Adipose tissue (tissue), 3 donors: Measurements from ENCODE around the gene CHI3L2. TPM values are rescaled to one million over a fixed set of nuclear protein-coding genes. Genes with fewer than 3 reads are reported as not detected.

Experiments
- H3K27ac ChIP-seq: one replicate; pipeline ENCODE4 v1.5.1; 2013; ENCODE audit warnings: low read depth, low read length
- WGBS, 3 donors: extraction: QIAGEN DNeasy Blood & Tissue Kit; methylation state at CpG; one replicate each; pipeline ENCODE4 v1.1.7; 2013; 5-methylcytosine and 5-hydroxymethylcytosine counted together
- polyA plus RNA-seq, 3 donors: library from polyadenylated mRNA; stranded (reverse); fragments of 200-250 nt; gene quantifications; one replicate each; pipeline ENCODE4 v1.2.3, GENCODE V29; 2013
- donor health status: healthy with polysubstance abuse.
- donor health status: Bipolar disorder and iron deficiency.
- donor health status: healthy.

CHI3L2 gene
- polyA plus RNA-seq, 3 donors = 1.0 to 20.5 (median 16.9) TPM

- WGBS, 3 donors = 62 to 93% (median 68%) methylated on average over 4 of the region's 4 CpGs
- H3K27ac ChIP-seq = no peak overlapping the region
These were observed 47.1 kb downstream of the CHI3L2 start for GRCh38 chr1:111274653-111275052.

- no peak overlapping the region for H3K27ac ChIP-seq
- 35 to 65% (median 54%) methylated on average over 1 of the region's 1 CpG for WGBS, 3 donors
These were observed 47.6 kb downstream of the CHI3L2 start for GRCh38 chr1:111275079-111275478.

GRCh38 chr1:111275780-111276433 lies 48.4 kb downstream of the CHI3L2 start:
- H3K27ac ChIP-seq = no peak overlapping the region

GRCh38 chr1:111279144-111279543 lies 51.6 kb downstream of the CHI3L2 start:
- no peak overlapping the region for H3K27ac ChIP-seq
- 76 to 87% (median 84%) methylated on average over 4 of the region's 4 CpGs for WGBS, 3 donors

GRCh38 chr1:111280267-111280666 lies 52.8 kb downstream of the CHI3L2 start:
- H3K27ac ChIP-seq = no peak overlapping the region

GRCh38 chr1:111281411-111281810 lies 53.9 kb downstream of the CHI3L2 start:
- WGBS, 3 donors = 80 to 89% (median 84%) methylated on average over 5 of the region's 5 CpGs
- H3K27ac ChIP-seq = no peak overlapping the region

- H3K27ac ChIP-seq = no peak overlapping the region
These were observed 56.3 kb downstream of the CHI3L2 start for GRCh38 chr1:111283838-111284237.

GRCh38 chr1:111285879-111286278 lies 58.4 kb downstream of the CHI3L2 start:
- H3K27ac ChIP-seq = no peak overlapping the region
- WGBS, 3 donors = 74 to 83% (median 77%) methylated on average over 2 of the region's 2 CpGs

- no peak overlapping the region for H3K27ac ChIP-seq
- WGBS, 3 donors = 0 to 37% (median 19%) methylated on average over 1 of the region's 1 CpG
These were observed 59.4 kb downstream of the CHI3L2 start for GRCh38 chr1:111286912-111287311.

- 52 to 62% (median 61%) methylated on average over 5 of the region's 5 CpGs for WGBS, 3 donors
- no peak overlapping the region for H3K27ac ChIP-seq
These were observed 61.9 kb downstream of the CHI3L2 start for GRCh38 chr1:111289371-111289770.

- H3K27ac ChIP-seq = no peak overlapping the region
- WGBS, 3 donors = 62 to 78% (median 63%) methylated on average over 3 of the region's 3 CpGs
These were observed 62.6 kb downstream of the CHI3L2 start for GRCh38 chr1:111290104-111290503.

- WGBS, 3 donors = 30 to 65% (median 48%) methylated on average over 7 of the region's 7 CpGs
- no peak within 1 kb of the TSS for H3K27ac ChIP-seq
These were observed 63.1 kb downstream of the CHI3L2 start, which contains the start of gene CHIA for GRCh38 chr1:111290630-111291029. Gene CHIA, plus strand, starts transcription at chr1:111290851. Its CDS starts 19,617 bp downstream, at chr1:111310468.

Other genes with a start within 250 kb of the CHI3L2 start
- gene DRAM2, start 87.6 kb upstream of the CHI3L2 start, polyA plus RNA-seq = 10 to 100 TPM; 24.8 to 65.0 (median 63.5) TPM
- 10 to 100 TPM; 11.8 to 28.0 (median 14.3) TPM for gene CEPT1, start 87.5 kb upstream of the CHI3L2 start, polyA plus RNA-seq
- 10 to 100 TPM in 2 of 3 donors, 1 to 10 TPM in 1; 9.6 to 23.1 (median 19.6) TPM for gene DENND2D, start 27.1 kb upstream of the CHI3L2 start, polyA plus RNA-seq
- 10 to 100 TPM in 1 of 3 donors, under 1 TPM in 1, not detected in 1; 0.03 to 14.0 TPM for gene CHIA, start 63.1 kb downstream of the CHI3L2 start, polyA plus RNA-seq
- gene OVGP1, start 200.0 kb downstream of the CHI3L2 start, polyA plus RNA-seq = under 1 TPM; 0.32 to 0.90 (median 0.65) TPM
- 10 to 100 TPM in 2 of 3 donors, 1 to 10 TPM in 1; 9.0 to 29.0 (median 27.0) TPM for gene WDR77, start 221.5 kb downstream of the CHI3L2 start, polyA plus RNA-seq
- gene ATP5PB, start 221.8 kb downstream of the CHI3L2 start, polyA plus RNA-seq = 100 to 1,000 TPM; 144 to 252 (median 245) TPM
- gene C1orf162, start 246.3 kb downstream of the CHI3L2 start, polyA plus RNA-seq = 10 to 100 TPM in 2 of 3 donors, 1 to 10 TPM in 1; 6.1 to 78.7 (median 38.7) TPM